ENCODE data around the gene ALDH5A1.

DNA sequence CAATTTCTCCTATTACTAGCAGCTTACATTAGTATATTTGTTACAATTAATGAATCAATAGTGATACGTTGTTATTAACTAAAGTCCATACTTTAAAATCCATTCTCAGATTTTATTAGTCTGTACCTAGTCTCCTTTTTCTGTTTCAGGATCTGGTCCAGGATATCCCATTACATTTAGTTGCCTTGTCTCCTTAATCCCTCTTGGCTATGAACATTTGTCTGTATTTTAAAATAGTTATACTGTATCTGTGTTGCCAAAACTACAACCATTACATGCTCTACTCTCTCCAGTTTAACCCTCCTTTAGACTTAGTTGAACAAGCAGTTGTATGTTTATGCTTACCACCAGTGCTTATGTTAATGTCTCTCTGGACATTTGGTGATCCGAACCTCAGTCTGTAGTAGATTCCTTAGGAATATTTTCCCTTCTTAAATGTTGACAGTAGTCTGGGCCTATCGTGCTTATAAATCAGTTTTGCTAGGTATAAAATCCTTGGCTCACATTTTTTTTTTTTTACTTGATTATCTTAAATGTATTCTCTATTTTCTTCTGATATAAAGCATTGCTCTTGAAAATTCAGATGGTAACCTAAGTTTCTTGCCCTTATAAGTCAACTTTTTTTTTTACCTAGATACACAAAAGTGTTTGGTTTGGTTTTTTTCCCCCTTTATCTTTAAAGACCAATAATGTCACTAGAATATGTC, 12.2 kb downstream of the ALDH5A1 start:
- TF ChIP-seq, protein P1, sequence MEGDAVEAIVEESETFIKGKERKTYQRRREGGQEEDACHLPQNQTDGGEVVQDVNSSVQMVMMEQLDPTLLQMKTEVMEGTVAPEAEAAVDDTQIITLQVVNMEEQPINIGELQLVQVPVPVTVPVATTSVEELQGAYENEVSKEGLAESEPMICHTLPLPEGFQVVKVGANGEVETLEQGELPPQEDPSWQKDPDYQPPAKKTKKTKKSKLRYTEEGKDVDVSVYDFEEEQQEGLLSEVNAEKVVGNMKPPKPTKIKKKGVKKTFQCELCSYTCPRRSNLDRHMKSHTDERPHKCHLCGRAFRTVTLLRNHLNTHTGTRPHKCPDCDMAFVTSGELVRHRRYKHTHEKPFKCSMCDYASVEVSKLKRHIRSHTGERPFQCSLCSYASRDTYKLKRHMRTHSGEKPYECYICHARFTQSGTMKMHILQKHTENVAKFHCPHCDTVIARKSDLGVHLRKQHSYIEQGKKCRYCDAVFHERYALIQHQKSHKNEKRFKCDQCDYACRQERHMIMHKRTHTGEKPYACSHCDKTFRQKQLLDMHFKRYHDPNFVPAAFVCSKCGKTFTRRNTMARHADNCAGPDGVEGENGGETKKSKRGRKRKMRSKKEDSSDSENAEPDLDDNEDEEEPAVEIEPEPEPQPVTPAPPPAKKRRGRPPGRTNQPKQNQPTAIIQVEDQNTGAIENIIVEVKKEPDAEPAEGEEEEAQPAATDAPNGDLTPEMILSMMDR (IDR thresholded peaks at IDR 0.05 in 4 of 5, conservative IDR thresholded peaks at IDR 0.05 in 1 of 5): no peak
- no peak for TF ChIP-seq POLR2A (IDR thresholded peaks at IDR 0.05)

Measured in gastrocnemius medialis (tissue), 4 donors.